ENCODE data around the gene LRRC4C.

- TF ChIP-seq POLR2AphosphoS5 (IDR thresholded peaks at IDR 0.05) (no peak), EP300 (IDR thresholded peaks at IDR 0.05) (no peak)
Observed at GRCh38 chr11:40397141-40397540, 1062.3 kb downstream of the LRRC4C start.
